Heart left ventricle (tissue), 13 donors: Measurements from ENCODE around the gene MYO7A.

ENCODE experiments used
- POLR2A ChIP-seq, 2 donors: fragments of 450-650 bp; IDR thresholded peaks; one replicate each; pipeline ENCODE4 v1.6.1; 2017; ENCODE audit warnings: antibody characterized with exemption in 2 of 2, mild to moderate bottlenecking in 2 of 2, moderate library complexity in 2 of 2
- TF ChIP-seq, protein P1 (sequence below), 12 donors: fragments of 200-600 bp; sonication (generic) in 4 of 12; IDR thresholded peaks; one replicate each; pipeline versions ENCODE4 v1.5.0 to v1.8.0; 2018 to 2022; ENCODE audit warnings: antibody characterized with exemption in 12 of 12, mild to moderate bottlenecking in 5 of 12
- donor health status: ischemic (EF 13 %, LVEDD 7.1; RV severe dilation, severe dysfunction).
- donor health status: DM: no; HTN: yes; CAD: no.
- donor health status: DM: no; HTN: no; CAD: no.
- donor health status: ischemic (EF 25% LVEDD 6.9; RV normal size, moderate dysfunction).
- donor health status: ischemic (EF 25% LVEDD 5.7; RV mildly dilated, moderate dysfunction).
- donor health status: ischemic (EF 35%, LVEDD 5.7; RV mildly dilated, moderate dysfunction).
- donor health status: nonischemic (EF 11% LVEDD 7.7; RV severe dilation, severe dysfunction).
- donor health status: DM: yes; HTN: yes; CAD: no.
- donor health status: PGD.
- donor health status: ischemic (EF 29% LVEDD 5.4; RV normal size, mild dysfunction).
- donor health status: nonischemic (EF 23%, LVEDD 6.1; RV moderate dilation, normal function).

- TF ChIP-seq, protein P1, sequence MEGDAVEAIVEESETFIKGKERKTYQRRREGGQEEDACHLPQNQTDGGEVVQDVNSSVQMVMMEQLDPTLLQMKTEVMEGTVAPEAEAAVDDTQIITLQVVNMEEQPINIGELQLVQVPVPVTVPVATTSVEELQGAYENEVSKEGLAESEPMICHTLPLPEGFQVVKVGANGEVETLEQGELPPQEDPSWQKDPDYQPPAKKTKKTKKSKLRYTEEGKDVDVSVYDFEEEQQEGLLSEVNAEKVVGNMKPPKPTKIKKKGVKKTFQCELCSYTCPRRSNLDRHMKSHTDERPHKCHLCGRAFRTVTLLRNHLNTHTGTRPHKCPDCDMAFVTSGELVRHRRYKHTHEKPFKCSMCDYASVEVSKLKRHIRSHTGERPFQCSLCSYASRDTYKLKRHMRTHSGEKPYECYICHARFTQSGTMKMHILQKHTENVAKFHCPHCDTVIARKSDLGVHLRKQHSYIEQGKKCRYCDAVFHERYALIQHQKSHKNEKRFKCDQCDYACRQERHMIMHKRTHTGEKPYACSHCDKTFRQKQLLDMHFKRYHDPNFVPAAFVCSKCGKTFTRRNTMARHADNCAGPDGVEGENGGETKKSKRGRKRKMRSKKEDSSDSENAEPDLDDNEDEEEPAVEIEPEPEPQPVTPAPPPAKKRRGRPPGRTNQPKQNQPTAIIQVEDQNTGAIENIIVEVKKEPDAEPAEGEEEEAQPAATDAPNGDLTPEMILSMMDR (IDR thresholded peaks at IDR 0.05) = no peak
- no peak for TF ChIP-seq POLR2A (IDR thresholded peaks at IDR 0.05)
Measured at GRCh38 chr11:77207618-77208313, 79.7 kb downstream of the MYO7A start.
